ENCODE results near the gene TM7SF3.

TM7SF3 gene

GRCh38 chr12:26991826-26992225 lies 22.4 kb downstream of the TM7SF3 start:
- TF ChIP-seq, protein P1, sequence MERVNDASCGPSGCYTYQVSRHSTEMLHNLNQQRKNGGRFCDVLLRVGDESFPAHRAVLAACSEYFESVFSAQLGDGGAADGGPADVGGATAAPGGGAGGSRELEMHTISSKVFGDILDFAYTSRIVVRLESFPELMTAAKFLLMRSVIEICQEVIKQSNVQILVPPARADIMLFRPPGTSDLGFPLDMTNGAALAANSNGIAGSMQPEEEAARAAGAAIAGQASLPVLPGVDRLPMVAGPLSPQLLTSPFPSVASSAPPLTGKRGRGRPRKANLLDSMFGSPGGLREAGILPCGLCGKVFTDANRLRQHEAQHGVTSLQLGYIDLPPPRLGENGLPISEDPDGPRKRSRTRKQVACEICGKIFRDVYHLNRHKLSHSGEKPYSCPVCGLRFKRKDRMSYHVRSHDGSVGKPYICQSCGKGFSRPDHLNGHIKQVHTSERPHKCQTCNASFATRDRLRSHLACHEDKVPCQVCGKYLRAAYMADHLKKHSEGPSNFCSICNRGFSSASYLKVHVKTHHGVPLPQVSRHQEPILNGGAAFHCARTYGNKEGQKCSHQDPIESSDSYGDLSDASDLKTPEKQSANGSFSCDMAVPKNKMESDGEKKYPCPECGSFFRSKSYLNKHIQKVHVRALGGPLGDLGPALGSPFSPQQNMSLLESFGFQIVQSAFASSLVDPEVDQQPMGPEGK (CRISPR knock-in tag; IDR thresholded peaks at IDR 0.05; ENCODE audit: borderline replicate concordance), result no peak
- TF ChIP-seq POU6F1 (CRISPR knock-in tag; IDR thresholded peaks at IDR 0.05; ENCODE audit: borderline replicate concordance, low read depth), result no peak
- TF ChIP-seq OSR1 (CRISPR knock-in tag; IDR thresholded peaks at IDR 0.05), result no peak
- no peak for TF ChIP-seq TOX (CRISPR knock-in tag; IDR thresholded peaks at IDR 0.05; ENCODE audit: borderline replicate concordance)
- TF ChIP-seq, protein P2, sequence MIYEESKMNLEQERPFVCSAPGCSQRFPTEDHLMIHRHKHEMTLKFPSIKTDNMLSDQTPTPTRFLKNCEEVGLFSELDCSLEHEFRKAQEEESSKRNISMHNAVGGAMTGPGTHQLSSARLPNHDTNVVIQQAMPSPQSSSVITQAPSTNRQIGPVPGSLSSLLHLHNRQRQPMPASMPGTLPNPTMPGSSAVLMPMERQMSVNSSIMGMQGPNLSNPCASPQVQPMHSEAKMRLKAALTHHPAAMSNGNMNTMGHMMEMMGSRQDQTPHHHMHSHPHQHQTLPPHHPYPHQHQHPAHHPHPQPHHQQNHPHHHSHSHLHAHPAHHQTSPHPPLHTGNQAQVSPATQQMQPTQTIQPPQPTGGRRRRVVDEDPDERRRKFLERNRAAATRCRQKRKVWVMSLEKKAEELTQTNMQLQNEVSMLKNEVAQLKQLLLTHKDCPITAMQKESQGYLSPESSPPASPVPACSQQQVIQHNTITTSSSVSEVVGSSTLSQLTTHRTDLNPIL (CRISPR knock-in tag; IDR thresholded peaks at IDR 0.05; ENCODE audit: low read depth), result no peak
- no peak for TF ChIP-seq BACH2 (CRISPR knock-in tag; IDR thresholded peaks at IDR 0.05; ENCODE audit: borderline replicate concordance)
- TF ChIP-seq, protein P3, sequence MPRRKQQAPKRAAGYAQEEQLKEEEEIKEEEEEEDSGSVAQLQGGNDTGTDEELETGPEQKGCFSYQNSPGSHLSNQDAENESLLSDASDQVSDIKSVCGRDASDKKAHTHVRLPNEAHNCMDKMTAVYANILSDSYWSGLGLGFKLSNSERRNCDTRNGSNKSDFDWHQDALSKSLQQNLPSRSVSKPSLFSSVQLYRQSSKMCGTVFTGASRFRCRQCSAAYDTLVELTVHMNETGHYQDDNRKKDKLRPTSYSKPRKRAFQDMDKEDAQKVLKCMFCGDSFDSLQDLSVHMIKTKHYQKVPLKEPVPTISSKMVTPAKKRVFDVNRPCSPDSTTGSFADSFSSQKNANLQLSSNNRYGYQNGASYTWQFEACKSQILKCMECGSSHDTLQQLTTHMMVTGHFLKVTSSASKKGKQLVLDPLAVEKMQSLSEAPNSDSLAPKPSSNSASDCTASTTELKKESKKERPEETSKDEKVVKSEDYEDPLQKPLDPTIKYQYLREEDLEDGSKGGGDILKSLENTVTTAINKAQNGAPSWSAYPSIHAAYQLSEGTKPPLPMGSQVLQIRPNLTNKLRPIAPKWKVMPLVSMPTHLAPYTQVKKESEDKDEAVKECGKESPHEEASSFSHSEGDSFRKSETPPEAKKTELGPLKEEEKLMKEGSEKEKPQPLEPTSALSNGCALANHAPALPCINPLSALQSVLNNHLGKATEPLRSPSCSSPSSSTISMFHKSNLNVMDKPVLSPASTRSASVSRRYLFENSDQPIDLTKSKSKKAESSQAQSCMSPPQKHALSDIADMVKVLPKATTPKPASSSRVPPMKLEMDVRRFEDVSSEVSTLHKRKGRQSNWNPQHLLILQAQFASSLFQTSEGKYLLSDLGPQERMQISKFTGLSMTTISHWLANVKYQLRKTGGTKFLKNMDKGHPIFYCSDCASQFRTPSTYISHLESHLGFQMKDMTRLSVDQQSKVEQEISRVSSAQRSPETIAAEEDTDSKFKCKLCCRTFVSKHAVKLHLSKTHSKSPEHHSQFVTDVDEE (CRISPR knock-in tag; IDR thresholded peaks at IDR 0.05), result no peak
- TF ChIP-seq CSDC2 (CRISPR knock-in tag; IDR thresholded peaks at IDR 0.05), result no peak
- no peak for TF ChIP-seq PPARA (CRISPR knock-in tag; IDR thresholded peaks at IDR 0.05; ENCODE audit: borderline replicate concordance)
- TF ChIP-seq TCF4 (CRISPR knock-in tag; IDR thresholded peaks at IDR 0.05; ENCODE audit: borderline replicate concordance), result no peak
- TF ChIP-seq ZFP3 (CRISPR knock-in tag; IDR thresholded peaks at IDR 0.05), result no peak
- no peak for TF ChIP-seq ARNTL (CRISPR knock-in tag; IDR thresholded peaks at IDR 0.05; ENCODE audit: borderline replicate concordance, low read depth)
- TF ChIP-seq ZNF565 (CRISPR knock-in tag; conservative IDR thresholded peaks at IDR 0.05; ENCODE audit: low read depth), result no peak
- TF ChIP-seq ZNF70 (CRISPR knock-in tag; IDR thresholded peaks at IDR 0.05), result no peak
- no peak for TF ChIP-seq RARB (CRISPR knock-in tag; IDR thresholded peaks at IDR 0.05)
- TF ChIP-seq SNAI2 (CRISPR knock-in tag; IDR thresholded peaks at IDR 0.05), result no peak
- no peak for TF ChIP-seq ESRRG (CRISPR knock-in tag; IDR thresholded peaks at IDR 0.05)
- no peak for TF ChIP-seq ZFP30 (CRISPR knock-in tag; IDR thresholded peaks at IDR 0.05)
- TF ChIP-seq ZNF8 (CRISPR knock-in tag; IDR thresholded peaks at IDR 0.05), result no peak
- ATAC-seq, result no peak

GRCh38 chr12:26989873-26990272 lies 24.3 kb downstream of the TM7SF3 start:
- TF ChIP-seq SNAI2 (CRISPR knock-in tag; IDR thresholded peaks at IDR 0.05) (no peak), ISL1 (CRISPR knock-in tag; IDR thresholded peaks at IDR 0.05) (no peak), RARB (CRISPR knock-in tag; IDR thresholded peaks at IDR 0.05) (no peak), PPARA (CRISPR knock-in tag; IDR thresholded peaks at IDR 0.05; ENCODE audit: borderline replicate concordance) (no peak), ZNF8 (CRISPR knock-in tag; IDR thresholded peaks at IDR 0.05) (no peak)
- TF ChIP-seq, protein P1 (CRISPR knock-in tag; IDR thresholded peaks at IDR 0.05; ENCODE audit: borderline replicate concordance), result no peak
- no peak for ATAC-seq

- TF ChIP-seq POU6F1 (CRISPR knock-in tag; IDR thresholded peaks at IDR 0.05; ENCODE audit: borderline replicate concordance, low read depth) (no peak), OSR1 (CRISPR knock-in tag; IDR thresholded peaks at IDR 0.05) (no peak), ZC3H10 (CRISPR knock-in tag; IDR thresholded peaks at IDR 0.05) (no peak), CSDC2 (CRISPR knock-in tag; IDR thresholded peaks at IDR 0.05) (no peak), TCF4 (CRISPR knock-in tag; IDR thresholded peaks at IDR 0.05; ENCODE audit: borderline replicate concordance) (no peak), GLIS3 (CRISPR knock-in tag; IDR thresholded peaks at IDR 0.05) (no peak), ZFP30 (CRISPR knock-in tag; IDR thresholded peaks at IDR 0.05) (no peak), SNAI2 (CRISPR knock-in tag; IDR thresholded peaks at IDR 0.05) (no peak), BACH2 (CRISPR knock-in tag; IDR thresholded peaks at IDR 0.05; ENCODE audit: borderline replicate concordance) (no peak), TOX (CRISPR knock-in tag; IDR thresholded peaks at IDR 0.05; ENCODE audit: borderline replicate concordance) (no peak), PPARA (CRISPR knock-in tag; IDR thresholded peaks at IDR 0.05; ENCODE audit: borderline replicate concordance) (no peak), ZNF8 (CRISPR knock-in tag; IDR thresholded peaks at IDR 0.05) (no peak), ZNF565 (CRISPR knock-in tag; conservative IDR thresholded peaks at IDR 0.05; ENCODE audit: low read depth) (no peak), ESRRG (CRISPR knock-in tag; IDR thresholded peaks at IDR 0.05) (no peak), ZNF70 (CRISPR knock-in tag; IDR thresholded peaks at IDR 0.05) (no peak)
- TF ChIP-seq, protein P1 (CRISPR knock-in tag; IDR thresholded peaks at IDR 0.05; ENCODE audit: borderline replicate concordance), result no peak
- no peak for ATAC-seq
These were observed 25.5 kb downstream of the TM7SF3 start for GRCh38 chr12:26988703-26989102.
